MV-4-11 (cell line): ENCODE measurements around the gene ASF1A.
"Not testable (repeated sequence)": the region's sequence is repeated elsewhere in the genome, so short reads cannot be mapped to it uniquely, and the experiment has no call there.

Experiments used
- DNase-seq: peaks from one replicate; lab custom pipeline; 2025; lab: John Stamatoyannopoulos, UW

ASF1A gene

DNA sequence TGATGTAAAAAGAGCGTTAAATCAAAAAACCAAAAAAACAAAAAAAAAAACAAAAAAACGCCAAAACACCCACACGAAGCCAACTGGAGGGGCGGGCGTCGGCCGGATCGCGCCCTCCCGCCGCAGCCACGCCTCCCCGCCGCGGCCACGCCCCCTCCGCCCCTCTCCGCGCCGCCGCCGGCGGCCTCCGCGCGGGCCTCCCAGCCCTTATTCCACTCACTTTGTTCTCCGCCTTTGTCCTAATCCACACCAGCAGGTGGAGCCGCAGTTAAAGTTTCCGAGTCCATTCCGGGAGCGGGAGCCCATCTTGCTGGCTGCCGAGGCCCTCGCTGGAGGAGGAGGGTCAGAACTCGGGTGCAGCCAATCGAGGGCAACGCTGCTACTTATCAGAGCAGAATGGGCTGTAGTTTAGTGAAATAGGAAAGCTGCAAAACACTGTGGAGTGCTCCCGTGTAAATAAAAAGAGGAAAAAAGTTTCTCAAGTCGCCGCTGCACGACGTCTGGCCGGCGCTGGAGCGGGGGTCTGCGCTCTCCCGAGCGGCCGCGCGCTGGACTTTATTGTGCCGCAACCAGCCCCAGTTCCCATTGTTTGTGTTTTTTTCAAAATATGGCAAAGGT, at the start of gene ASF1A:
ASF1A (plus strand) TSS at position 346 of the 618 bp plus-strand sequence; CDS start at position 608, 262 bp downstream.
- peak; percentile 98 for DNase-seq

- no peak for DNase-seq
Observed at GRCh38 chr6:118844915-118845314, 49.0 kb upstream of the ASF1A start.

- no peak for DNase-seq
Observed at GRCh38 chr6:118853408-118853807, 40.5 kb upstream of the ASF1A start.

DNA sequence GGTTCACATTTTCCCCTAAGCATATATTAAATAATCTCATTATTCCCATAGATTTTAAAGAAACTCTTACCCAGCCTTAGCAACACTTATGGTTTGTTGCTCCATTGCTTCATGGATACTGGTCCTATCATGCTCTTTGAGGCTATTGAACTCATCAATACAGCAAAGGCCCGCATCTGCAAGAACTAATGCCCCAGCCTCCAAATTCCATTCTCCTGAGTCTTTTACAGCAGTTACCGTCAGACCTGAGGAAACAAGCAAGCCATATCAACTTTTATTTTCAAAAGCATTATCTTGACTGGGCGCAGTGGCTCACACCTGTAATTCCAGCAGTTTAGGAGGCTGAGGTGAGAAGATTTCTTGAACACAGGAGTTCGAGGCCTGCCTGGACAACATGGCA, 37.7 kb upstream of the ASF1A start:
- DNase-seq = no peak

DNA sequence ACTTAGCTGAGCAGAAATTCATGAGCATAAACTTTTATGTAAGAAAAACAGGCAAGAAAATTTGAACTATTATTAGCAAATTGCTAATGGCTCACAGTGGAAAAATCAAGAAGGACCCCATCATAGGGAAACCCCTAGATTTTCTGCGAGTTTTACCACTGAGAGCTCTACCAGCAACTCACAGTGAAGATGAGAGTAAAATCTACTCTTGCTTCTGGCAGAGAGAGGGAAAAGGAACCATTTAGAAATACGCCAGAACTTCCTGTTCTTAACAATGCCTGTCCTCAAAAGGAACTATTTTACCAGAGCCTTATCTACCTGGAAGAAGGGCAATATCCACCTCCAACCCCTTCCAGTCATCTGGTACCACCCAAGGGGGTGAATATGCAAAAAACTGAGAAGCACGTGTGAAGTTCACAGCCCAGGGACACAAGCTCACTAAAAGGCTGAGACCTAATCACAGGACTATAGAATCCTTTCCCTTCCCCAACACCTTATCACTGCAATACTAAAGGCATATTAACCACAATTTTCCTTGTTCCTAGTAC, 34.4 kb upstream of the ASF1A start:
- peak; percentile 26 for DNase-seq

GRCh38 chr6:118860363-118860762, 33.6 kb upstream of the ASF1A start:
- DNase-seq = no peak

GRCh38 chr6:118860880-118861279, 33.1 kb upstream of the ASF1A start:
- no peak for DNase-seq

- DNase-seq = no peak
Observed at GRCh38 chr6:118862443-118862842, 31.5 kb upstream of the ASF1A start.

DNA sequence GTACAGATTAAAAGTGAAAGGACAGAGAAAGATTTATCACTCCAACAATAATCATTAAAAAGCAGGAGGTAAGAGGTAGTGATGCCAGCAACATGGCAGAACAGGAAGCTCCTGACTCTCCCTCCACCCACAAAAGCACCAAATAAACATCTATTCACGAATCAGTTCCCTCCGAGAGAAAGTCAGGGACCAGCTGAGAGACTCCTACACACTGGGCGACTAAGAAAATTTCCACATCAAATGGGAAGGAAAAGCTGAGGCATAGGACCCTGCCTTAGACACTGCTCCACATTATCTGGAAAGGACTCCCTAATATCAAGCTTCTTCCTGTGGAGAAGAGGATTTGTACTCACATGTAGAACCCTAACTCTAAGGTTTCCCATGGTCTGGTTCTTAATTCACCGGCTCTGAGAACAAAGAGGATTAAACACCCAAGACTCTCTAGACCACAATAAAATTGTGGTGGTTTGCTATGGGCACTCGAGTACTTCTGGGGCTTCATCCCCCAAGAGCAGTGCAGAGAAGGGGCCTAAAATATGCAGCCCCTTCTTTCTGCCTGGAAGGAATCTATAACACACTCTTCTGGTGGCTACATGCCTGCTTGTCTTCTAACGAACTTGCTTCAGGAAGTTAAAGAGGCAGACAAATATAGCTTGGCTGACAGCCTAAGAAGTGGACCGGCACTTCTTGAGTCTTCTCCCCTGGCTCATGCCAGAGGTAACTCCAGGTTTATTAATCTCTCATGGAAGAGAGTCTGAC, 29.4 kb upstream of the ASF1A start:
- peak; percentile 9 for DNase-seq

DNA sequence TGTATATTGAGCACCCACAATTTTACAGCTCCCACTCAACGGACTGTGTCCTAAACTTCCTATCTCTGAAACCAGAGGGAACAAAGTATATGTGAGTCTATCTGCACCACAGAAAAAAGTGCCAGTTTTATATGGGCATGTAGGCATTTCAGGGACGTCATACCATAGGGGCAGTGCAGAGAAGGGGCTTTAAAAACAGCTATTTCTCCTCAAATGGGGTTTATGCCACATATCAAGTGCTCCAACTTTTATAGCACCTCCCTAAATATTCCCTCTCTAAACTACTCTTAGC, 28.9 kb upstream of the ASF1A start:
- DNase-seq = no peak

- no peak for DNase-seq
Observed at GRCh38 chr6:118867181-118867580, 26.8 kb upstream of the ASF1A start.

- DNase-seq = not testable (repeated sequence)
Observed at GRCh38 chr6:118868901-118869300, 25.1 kb upstream of the ASF1A start.

GRCh38 chr6:118869350-118869749, 24.6 kb upstream of the ASF1A start:
- DNase-seq = no peak

- DNase-seq = peak; percentile 3
Observed at GRCh38 chr6:118869894-118870589, 23.9 kb upstream of the ASF1A start.

- no peak for DNase-seq
Observed at GRCh38 chr6:118871331-118871730, 22.6 kb upstream of the ASF1A start.

DNA sequence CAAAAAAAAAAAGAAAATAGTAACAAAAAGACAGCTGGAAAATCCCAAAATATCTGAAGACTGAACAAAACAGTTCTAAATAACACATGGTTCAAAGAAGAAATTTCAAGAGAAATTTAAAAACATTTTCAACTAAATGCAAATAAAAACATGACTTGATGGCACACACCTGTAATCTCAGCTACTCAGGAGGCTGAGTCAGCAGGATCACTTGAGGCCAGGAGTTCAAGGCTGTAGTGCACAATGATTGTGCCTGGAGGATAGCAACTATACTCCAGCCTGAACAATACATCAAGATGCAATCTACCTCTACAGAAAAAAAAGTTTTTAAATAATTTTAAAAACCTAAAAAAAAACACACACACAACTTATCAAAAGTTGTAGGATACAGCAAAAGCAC, 21.6 kb upstream of the ASF1A start:
- no peak for DNase-seq

- DNase-seq = no peak
Observed at GRCh38 chr6:118872726-118873125, 21.2 kb upstream of the ASF1A start.

GRCh38 chr6:118873239-118873638, 20.7 kb upstream of the ASF1A start:
- DNase-seq = no peak

GRCh38 chr6:118875672-118876071, 18.3 kb upstream of the ASF1A start:
- DNase-seq = no peak

DNA sequence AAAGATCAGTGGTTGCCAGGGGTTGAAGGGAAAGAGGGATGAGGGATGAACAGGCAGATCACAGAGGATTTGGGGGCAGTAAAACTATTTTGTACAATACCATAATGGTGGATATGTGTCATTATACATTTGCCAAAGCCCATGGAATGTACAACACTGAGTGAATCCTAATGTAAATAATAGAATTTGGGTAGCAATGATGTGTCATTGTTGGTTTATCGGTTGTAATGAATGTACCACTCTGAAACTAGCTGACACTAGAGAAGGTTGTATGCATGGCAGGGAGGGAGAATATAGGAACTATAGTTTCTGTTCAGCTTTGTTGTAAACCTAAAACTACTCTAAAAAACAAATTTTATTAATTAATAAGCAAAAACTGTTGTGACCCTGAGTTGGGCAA, 17.8 kb upstream of the ASF1A start:
- DNase-seq = no peak

GRCh38 chr6:118876814-118877213, 17.1 kb upstream of the ASF1A start:
- DNase-seq = no peak

DNA sequence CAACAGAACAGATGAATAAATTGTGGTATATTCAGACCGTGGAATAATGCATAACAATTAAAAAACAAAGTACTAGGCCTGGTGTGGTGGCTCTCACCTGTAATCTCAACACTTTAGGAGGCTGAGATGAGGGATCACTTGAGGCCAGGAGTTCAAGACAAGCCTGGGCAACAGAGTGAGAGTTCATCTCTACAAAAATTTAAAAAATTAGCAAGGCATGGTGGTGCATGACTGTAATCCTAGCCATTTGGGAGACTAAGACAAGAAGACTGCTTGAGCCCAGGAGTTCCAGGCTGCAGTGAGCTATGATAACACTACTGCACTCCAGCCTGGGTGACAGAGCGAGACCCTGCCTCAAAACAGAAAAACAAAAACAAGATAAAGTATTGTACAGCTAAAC, 16.1 kb upstream of the ASF1A start:
- DNase-seq = no peak
